Liver (tissue), 9 donors: Measurements from ENCODE around the gene ARCN1. TPM values are rescaled to one million over a fixed set of nuclear protein-coding genes. Genes with fewer than 3 reads are reported as not detected.
A peak's percentile ranks its signal among the peaks of the same experiment; 100 is the strongest.
"Not testable (repeated sequence)": the region's sequence is repeated elsewhere in the genome, so short reads cannot be mapped to it uniquely, and the experiment has no call there.

Experiments used
- DNase-seq: peaks from one replicate; pipeline ENCODE4 v3.0.0-alpha.2; 2017; ENCODE audit warnings: low spot score
- H3K27ac ChIP-seq, 2 donors: one replicate each; pipeline ENCODE4 v1.7.0; 2013; ENCODE audit warnings: inconsistent platforms in 2 of 2, low read length in 2 of 2, control low read depth in 1 of 2, low read depth in 1 of 2, mild to moderate bottlenecking in 1 of 2
- H3K27me3 ChIP-seq, 4 donors: one replicate each; pipeline versions ENCODE4 v1.6.1 to v1.7.0; 2013; ENCODE audit warnings: low read length in 3 of 4, inconsistent platforms in 1 of 4, mild to moderate bottlenecking in 1 of 4, moderate library complexity in 1 of 4; ENCODE audit not compliant: control insufficient read depth in 4 of 4, insufficient read depth in 4 of 4
- H3K36me3 ChIP-seq, 4 donors: one replicate each; pipeline versions ENCODE4 v1.6.1 to v1.7.0; 2013; ENCODE audit warnings: low read length in 3 of 4, mild to moderate bottlenecking in 3 of 4, low read depth in 1 of 4, moderate library complexity in 1 of 4; ENCODE audit not compliant: control insufficient read depth in 4 of 4, insufficient read depth in 3 of 4
- H3K4me1 ChIP-seq, 4 donors: one replicate each; pipeline versions ENCODE4 v1.6.1 to v1.7.0; 2013; ENCODE audit warnings: low read length in 3 of 4, mild to moderate bottlenecking in 3 of 4, moderate library complexity in 1 of 4; ENCODE audit not compliant: control insufficient read depth in 4 of 4, insufficient read depth in 4 of 4
- H3K4me3 ChIP-seq, 3 donors: one replicate each; pipeline versions ENCODE4 v1.6.1 to v1.7.0; 2013; ENCODE audit warnings: low read length in 3 of 3, control low read depth in 1 of 3, low read depth in 1 of 3, mild to moderate bottlenecking in 1 of 3
- H3K9ac ChIP-seq, 2 donors: one replicate each; pipeline ENCODE4 v1.7.0; 2013; ENCODE audit warnings: low read length in 2 of 2, mild to moderate bottlenecking in 2 of 2, moderate library complexity in 2 of 2, control low read depth in 1 of 2, low read depth in 1 of 2
- H3K9me3 ChIP-seq, 4 donors: one replicate each; pipeline versions ENCODE4 v1.6.1 to v1.7.0; 2013; ENCODE audit warnings: low read length in 3 of 4; ENCODE audit not compliant: control insufficient read depth in 4 of 4
- EGR1 ChIP-seq, 2 donors: IDR thresholded peaks; 2 replicates each; pipeline ENCODE4 v1.6.1; 2016 to 2018; ENCODE audit warnings: antibody characterized with exemption in 2 of 2, low read depth in 2 of 2
- FOXA1 ChIP-seq: IDR thresholded peaks from 2 replicates; pipeline ENCODE4 v1.6.1; 2016; ENCODE audit warnings: antibody characterized with exemption
- FOXA2 ChIP-seq: IDR thresholded peaks from 2 replicates; pipeline ENCODE4 v1.6.1; 2016; ENCODE audit warnings: antibody characterized with exemption
- GABPA ChIP-seq, 2 donors: IDR thresholded peaks in 1 of 2; conservative IDR thresholded peaks in 1 of 2; 2 replicates each; pipeline ENCODE4 v1.6.1; 2016; ENCODE audit warnings: antibody characterized with exemption in 2 of 2, mild to moderate bottlenecking in 1 of 2, moderate library complexity in 1 of 2
- HNF4A ChIP-seq, 2 donors: conservative IDR thresholded peaks; 2 replicates each; pipeline ENCODE4 v1.6.1; 2016; ENCODE audit warnings: antibody characterized with exemption in 2 of 2, mild to moderate bottlenecking in 2 of 2
- HNF4G ChIP-seq: IDR thresholded peaks from 2 replicates; pipeline ENCODE4 v1.6.1; 2016; ENCODE audit warnings: antibody characterized with exemption
- NR2F2 ChIP-seq: IDR thresholded peaks from 2 replicates; pipeline ENCODE4 v1.6.1; 2016; ENCODE audit warnings: antibody characterized with exemption
- RAD21 ChIP-seq, 2 donors: IDR thresholded peaks; 2 replicates each; pipeline ENCODE4 v1.6.1; 2016; ENCODE audit warnings: antibody characterized with exemption in 2 of 2, mild to moderate bottlenecking in 2 of 2
- REST ChIP-seq: IDR thresholded peaks from 2 replicates; pipeline ENCODE4 v1.6.1; 2016; ENCODE audit warnings: antibody characterized with exemption, mild to moderate bottlenecking
- SP1 ChIP-seq: IDR thresholded peaks from 2 replicates; pipeline ENCODE4 v1.6.1; 2018; ENCODE audit warnings: antibody characterized with exemption, mild to moderate bottlenecking
- TAF1 ChIP-seq: conservative IDR thresholded peaks from 2 replicates; pipeline ENCODE4 v1.6.1; 2016; ENCODE audit warnings: antibody characterized with exemption, mild to moderate bottlenecking
- WGBS: extraction: QIAGEN DNeasy Blood & Tissue Kit; methylation state at CpG from one replicate; pipeline ENCODE4 v1.1.7; 2013; 5-methylcytosine and 5-hydroxymethylcytosine counted together
- polyA plus RNA-seq, 2 donors: library from polyadenylated mRNA; stranded (reverse) in 1 of 2; unstranded in 1 of 2; fragments of 200-250 nt in 1 of 2; fragments of >200 nt in 1 of 2; fragmentation: Nextera tagmentation in 1 of 2; extraction: Ambion mirVana in 1 of 2; gene quantifications; one replicate each; pipeline versions ENCODE4 v1.2.1 to v1.2.3, GENCODE V29; 2013 to 2015
- total RNA-seq, 2 donors: library from RNA; depleted of rRNA; stranded (reverse); fragments of >200 nt; gene quantifications; one replicate each; pipeline ENCODE4 v1.2.3, GENCODE V29; 2014
- TF ChIP-seq, protein P1 (sequence below): fragments of 150-350 bp; IDR thresholded peaks from 2 replicates; pipeline ENCODE4 v1.5.1; 2017; ENCODE audit warnings: improper control_type of control experiment, low read depth, low read length; ENCODE audit not compliant: missing input control
- donor health status: healthy.
- donor health status: healthy.
- donor health status: healthy.
- donor health status: healthy.
- donor health status: healthy.

The ARCN1 gene
- total and polyA plus RNA-seq, 4 donors, result 36.7 to 95.4 (median 51.8) TPM

DNA sequence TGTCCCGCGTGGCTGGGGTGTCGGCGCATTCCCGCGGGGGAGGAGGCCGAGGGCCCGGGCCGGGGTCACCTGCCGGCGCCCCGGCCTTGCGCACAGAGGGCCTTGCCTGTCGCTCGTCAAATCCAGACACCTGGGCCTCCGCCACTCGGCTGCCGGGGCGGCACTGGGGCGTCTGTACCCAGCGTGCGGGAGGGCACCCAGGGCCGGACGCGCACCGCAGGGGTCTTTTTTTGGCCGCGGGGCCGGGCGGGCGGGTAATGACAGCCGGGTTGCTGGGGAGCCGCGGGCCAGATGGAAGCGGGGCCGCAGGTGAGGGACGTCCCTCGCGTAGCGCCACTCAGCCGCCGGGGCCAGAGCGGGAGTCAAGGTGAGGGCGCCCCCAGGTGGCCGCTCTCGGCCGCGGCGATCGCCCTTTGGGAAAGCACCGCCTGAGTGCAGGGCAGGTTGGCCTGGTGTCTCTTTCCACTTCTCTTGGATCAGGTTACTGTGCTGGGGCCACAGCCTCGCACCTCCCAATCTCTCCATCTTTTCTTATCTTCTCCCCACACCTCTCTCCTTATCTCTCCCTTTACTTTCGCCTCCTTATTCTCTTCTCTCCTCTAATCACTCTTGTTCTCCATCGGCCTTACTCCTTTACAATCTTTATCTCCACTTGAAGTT lies 38.7 kb downstream of the ARCN1 start:
- peak; percentile 82 for DNase-seq
- H3K27ac ChIP-seq, result peak overlapping the region in 1 of 2 donors; percentile 9
- no peaks in the 10 kb centered on the region for H3K9me3 ChIP-seq
- H3K4me1 ChIP-seq, result peaks cover 0 to 28% (median 17%) of the 10 kb centered on the region in 4 donors
- H3K4me3 ChIP-seq, result peak overlapping the region in 1 of 3 donors; percentile 55
- H3K9ac ChIP-seq, result peak overlapping the region in 1 of 2 donors; percentile 5
- TF ChIP-seq FOXA1 (no peak), TAF1 (no peak), RAD21 (IDR thresholded peaks at IDR 0.05) (peak; percentile 64 to 75), NR2F2 (no peak), HNF4A (conservative IDR thresholded peaks at IDR 0.05) (peak in 1 of 2 donors; percentile 12), EGR1 (IDR thresholded peaks at IDR 0.05; ENCODE audit: low read depth in 2 of 2) (no peak), SP1 (peak; percentile 14), HNF4G (no peak), FOXA2 (no peak)
- TF ChIP-seq, protein P1, sequence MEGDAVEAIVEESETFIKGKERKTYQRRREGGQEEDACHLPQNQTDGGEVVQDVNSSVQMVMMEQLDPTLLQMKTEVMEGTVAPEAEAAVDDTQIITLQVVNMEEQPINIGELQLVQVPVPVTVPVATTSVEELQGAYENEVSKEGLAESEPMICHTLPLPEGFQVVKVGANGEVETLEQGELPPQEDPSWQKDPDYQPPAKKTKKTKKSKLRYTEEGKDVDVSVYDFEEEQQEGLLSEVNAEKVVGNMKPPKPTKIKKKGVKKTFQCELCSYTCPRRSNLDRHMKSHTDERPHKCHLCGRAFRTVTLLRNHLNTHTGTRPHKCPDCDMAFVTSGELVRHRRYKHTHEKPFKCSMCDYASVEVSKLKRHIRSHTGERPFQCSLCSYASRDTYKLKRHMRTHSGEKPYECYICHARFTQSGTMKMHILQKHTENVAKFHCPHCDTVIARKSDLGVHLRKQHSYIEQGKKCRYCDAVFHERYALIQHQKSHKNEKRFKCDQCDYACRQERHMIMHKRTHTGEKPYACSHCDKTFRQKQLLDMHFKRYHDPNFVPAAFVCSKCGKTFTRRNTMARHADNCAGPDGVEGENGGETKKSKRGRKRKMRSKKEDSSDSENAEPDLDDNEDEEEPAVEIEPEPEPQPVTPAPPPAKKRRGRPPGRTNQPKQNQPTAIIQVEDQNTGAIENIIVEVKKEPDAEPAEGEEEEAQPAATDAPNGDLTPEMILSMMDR, result peak; percentile 72
- H3K27me3 ChIP-seq, result peaks cover 0 to 2% (median 0%) of the 10 kb centered on the region in 4 donors
- 3% methylated on average over 54 of the region's 54 CpGs for WGBS
- H3K36me3 ChIP-seq, result no peaks in the 10 kb centered on the region

DNA sequence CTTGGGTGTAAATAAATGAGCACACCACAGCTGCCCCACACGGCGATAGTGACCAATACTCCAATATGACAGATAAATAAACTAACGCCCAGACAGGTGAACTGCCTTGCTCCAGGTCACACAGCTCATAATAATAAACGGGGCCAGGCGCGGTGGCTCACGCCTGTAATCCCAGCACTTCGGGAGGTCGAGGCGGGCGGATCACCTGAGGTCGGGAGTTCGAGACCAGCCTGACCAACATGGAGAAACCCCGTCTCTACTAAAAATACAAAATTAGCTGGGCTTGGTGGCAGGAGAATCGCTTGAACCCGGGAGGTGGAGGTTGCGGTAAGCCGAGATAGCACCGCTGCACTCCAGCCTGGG lies 39.2 kb downstream of the ARCN1 start:
- peaks cover 0 to 28% (median 17%) of the 10 kb centered on the region in 4 donors for H3K4me1 ChIP-seq
- H3K9me3 ChIP-seq, H3K36me3 ChIP-seq, H3K27ac ChIP-seq, H3K4me3 ChIP-seq, H3K9ac ChIP-seq, DNase-seq, H3K27me3 ChIP-seq: not testable (repeated sequence)
- WGBS, result 64% methylated on average over 19 of the region's 19 CpGs

DNA sequence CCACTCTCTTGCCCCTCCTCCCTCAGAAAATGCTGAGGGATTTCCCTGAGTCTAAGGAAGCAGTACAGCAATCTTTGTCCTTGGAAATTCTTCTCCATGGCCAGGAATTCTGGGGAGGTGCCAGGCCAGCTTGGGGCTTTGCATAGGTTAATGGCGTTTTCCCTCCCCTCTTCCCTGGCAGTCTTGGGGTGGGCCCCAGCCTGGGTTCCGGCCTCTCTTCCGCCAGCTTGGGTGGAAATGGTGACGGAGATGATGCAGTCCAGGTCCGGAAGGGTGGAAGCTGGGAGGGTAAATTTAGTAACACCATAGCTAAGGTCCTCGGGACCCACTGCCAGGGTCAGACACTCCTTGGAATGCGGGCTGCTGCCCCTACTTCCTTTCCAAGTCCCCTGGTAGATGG lies 40.2 kb downstream of the ARCN1 start:
- Histone ChIP-seq H3K9me3 (no peaks in the 10 kb centered on the region), H3K4me1 (peaks cover 0 to 28% (median 17%) of the 10 kb centered on the region in 4 donors), H3K36me3 (no peaks in the 10 kb centered on the region), H3K9ac (no peak overlapping the region), H3K27me3 (peaks cover 0 to 2% (median 0%) of the 10 kb centered on the region in 4 donors), H3K27ac (peak overlapping the region; percentile 51 to 63), H3K4me3 (no peak overlapping the region)
- TF ChIP-seq NR2F2 (peak; percentile 91), GABPA (IDR thresholded peaks at IDR 0.05 in 1 of 2, conservative IDR thresholded peaks at IDR 0.05 in 1 of 2) (peak; percentile 38 to 59), REST (no peak)
- WGBS, result 67% methylated on average over 7 of the region's 7 CpGs
- DNase-seq, result no peak
